GM12891 (cell line): ENCODE data around the gene SPOP.

Experiments used
- PAX5 ChIP-seq: IDR thresholded peaks from 2 replicates; pipeline ENCODE4 v1.6.1; 2011; ENCODE audit warnings: low read length, moderate library complexity, mild to moderate bottlenecking; ENCODE audit not compliant: insufficient read depth, severe bottlenecking
- POLR2A ChIP-seq: IDR thresholded peaks from 2 replicates; pipeline ENCODE4 v1.6.1; 2011; ENCODE audit warnings: low read depth, low read length, control low read depth
- POLR2AphosphoS5 ChIP-seq: IDR thresholded peaks from 2 replicates; pipeline ENCODE4 v1.6.1; 2011; ENCODE audit warnings: low read depth, low read length, control low read depth
- POU2F2 ChIP-seq: IDR thresholded peaks from 2 replicates; pipeline ENCODE4 v1.6.1; 2011; ENCODE audit warnings: low read depth, mild to moderate bottlenecking, control low read depth, low read length, moderate library complexity
- SPI1 ChIP-seq: IDR thresholded peaks from 2 replicates; pipeline ENCODE4 v1.6.1; 2011; ENCODE audit warnings: low read depth, low read length, control low read depth
- TAF1 ChIP-seq: IDR thresholded peaks from 2 replicates; pipeline ENCODE4 v1.6.1; 2011; ENCODE audit warnings: low read depth, low read length, control low read depth

DNA sequence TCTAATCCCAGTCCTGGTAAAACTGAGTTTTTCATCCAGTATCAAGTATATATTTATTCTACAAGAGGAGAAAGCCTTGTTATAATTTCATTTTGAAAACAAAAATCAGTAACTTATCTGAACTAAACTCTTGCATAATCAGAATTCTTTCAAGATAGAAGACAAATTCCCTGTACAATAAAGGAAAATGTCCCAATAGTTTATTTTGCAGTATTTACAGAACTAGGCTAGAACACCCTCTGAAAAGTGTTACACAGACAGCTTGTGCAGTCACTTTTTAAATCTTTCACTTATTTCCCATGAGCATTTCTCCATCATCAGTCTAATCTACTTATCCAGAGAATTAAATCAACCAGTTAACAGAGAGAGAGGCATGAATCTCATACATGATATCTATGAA is 48.5 kb downstream of the SPOP start:
- TF ChIP-seq TAF1, result no peak
- TF ChIP-seq POLR2AphosphoS5, result no peak
- TF ChIP-seq POLR2A, result no peak
- TF ChIP-seq SPI1, result no peak
- no peak for TF ChIP-seq PAX5
- TF ChIP-seq POU2F2, result no peak
